ENCODE measurements around the gene GEMIN5. TPM values are rescaled to one million over a fixed set of nuclear protein-coding genes. Genes with fewer than 3 reads are reported as not detected.

GEMIN5 gene
- total RNA-seq, 1 experiment from 2014 or later, result 29.5 TPM

- TF ChIP-seq CTCF (IDR thresholded peaks at IDR 0.05) (no peak), TCF7L2 (IDR thresholded peaks at IDR 0.05; ENCODE audit: low read depth, low read length) (no peak), SIN3A (IDR thresholded peaks at IDR 0.05; ENCODE audit: borderline replicate concordance, insufficient read depth, low read depth, low read length) (no peak), REST (IDR thresholded peaks at IDR 0.05; ENCODE audit: insufficient read depth in 1 of 2, low read depth in 2 of 2, low read length in 1 of 2) (no peak), POLR2AphosphoS5 (IDR thresholded peaks at IDR 0.05; ENCODE audit: low read depth, low read length) (no peak)
- CTCF ChIA-PET, result no interaction called here
- POLR2A ChIA-PET, result no interaction called here
- no peaks in the 10 kb centered on the region for H3K4me1 ChIP-seq (ENCODE audit: control insufficient read depth, insufficient read depth, low read length)
- H3K27ac ChIP-seq (ENCODE audit: low read length), result no peak overlapping the region
- no peaks in the 10 kb centered on the region for H3K9me3 ChIP-seq (ENCODE audit: control insufficient read depth, insufficient read depth, low read depth, low read length)
- ATAC-seq (no peak), DNase-seq (ENCODE audit: low read depth, low spot score) (no peak)
- no peak overlapping the region for H3K4me3 ChIP-seq (ENCODE audit: low read depth in 2 of 2, low read length in 2 of 2)
- H3K27me3 ChIP-seq (ENCODE audit: control insufficient read depth, insufficient read depth, low read length), result no peaks in the 10 kb centered on the region
- intact Hi-C loops (cut with micrococcal nuclease; ENCODE audit: unreplicated experiment), result no loop called here
- BruUV-seq (replicated peaks), result no TSS peak
- in situ Hi-C loops (cut with HindIII; ENCODE audit: low pct_unique_long_range_greater_than_20kb, low sequenced_read_pairs), result no loop called here
- H3K36me3 ChIP-seq (ENCODE audit: control insufficient read depth, insufficient read depth, low read length), result peaks cover 10% of the 10 kb centered on the region
Observed at GRCh38 chr5:154956712-154957111, 18.7 kb upstream of the GEMIN5 start.

- BruUV-seq (replicated peaks), result no TSS peak
Observed at GRCh38 chr5:154949781-154950180, 11.8 kb upstream of the GEMIN5 start.

More at GRCh38 chr5:154949781-154950180, 11.8 kb upstream of the GEMIN5 start:
- ChIA-PET POLR2A (no interaction called here), CTCF (no interaction called here)
- no peak overlapping the region for H3K4me3 ChIP-seq (ENCODE audit: low read depth in 2 of 2, low read length in 2 of 2)
- DNase-seq (ENCODE audit: low read depth, low spot score), result no peak
- H3K27ac ChIP-seq (ENCODE audit: low read length), result no peak overlapping the region
- in situ Hi-C loops (cut with HindIII; ENCODE audit: low pct_unique_long_range_greater_than_20kb, low sequenced_read_pairs) (no loop called here), intact Hi-C loops (cut with micrococcal nuclease; ENCODE audit: unreplicated experiment) (no loop called here)
- no peaks in the 10 kb centered on the region for H3K4me1 ChIP-seq (ENCODE audit: control insufficient read depth, insufficient read depth, low read length)
- TF ChIP-seq REST (IDR thresholded peaks at IDR 0.05; ENCODE audit: insufficient read depth in 1 of 2, low read depth in 2 of 2, low read length in 1 of 2), result no peak
- TF ChIP-seq CTCF (IDR thresholded peaks at IDR 0.05), result no peak
- TF ChIP-seq TCF7L2 (IDR thresholded peaks at IDR 0.05; ENCODE audit: low read depth, low read length), result no peak
- TF ChIP-seq POLR2AphosphoS5 (IDR thresholded peaks at IDR 0.05; ENCODE audit: low read depth, low read length), result no peak
- no peak for TF ChIP-seq SIN3A (IDR thresholded peaks at IDR 0.05; ENCODE audit: borderline replicate concordance, insufficient read depth, low read depth, low read length)
- ATAC-seq, result no peak
- H3K36me3 ChIP-seq (ENCODE audit: control insufficient read depth, insufficient read depth, low read length), result no peaks in the 10 kb centered on the region; the same call in 1 of the 2 replicates
- no peaks in the 10 kb centered on the region for H3K27me3 ChIP-seq (ENCODE audit: control insufficient read depth, insufficient read depth, low read length)
- no peaks in the 10 kb centered on the region for H3K9me3 ChIP-seq (ENCODE audit: control insufficient read depth, insufficient read depth, low read depth, low read length)

All from Panc1 (cell line).